Kidney (tissue), 14 donors: Measurements from ENCODE around the gene TLK1. TPM values are rescaled to one million over a fixed set of nuclear protein-coding genes. Genes with fewer than 3 reads are reported as not detected.

ENCODE experiments used
- DNase-seq, 5 donors: peaks; one replicate each; pipeline ENCODE4 v3.0.0-alpha.2; 2013 to 2020
- FAIRE-seq: peaks from 2 replicates; lab custom pipeline; 2012; peaks lifted over from hg19 to GRCh38; lab: Jason Lieb, UNC
- H3K27ac ChIP-seq, 2 donors: one replicate each; pipeline ENCODE4 v1.7.0; 2013; ENCODE audit warnings: low read depth in 2 of 2, low read length in 2 of 2, inconsistent platforms in 1 of 2
- H3K27me3 ChIP-seq: one replicate; pipeline ENCODE4 v1.7.1; 2013; ENCODE audit warnings: low read length, inconsistent platforms; ENCODE audit not compliant: control insufficient read depth, insufficient read depth
- H3K36me3 ChIP-seq, 3 donors: one replicate each; pipeline versions ENCODE4 v1.7.0 to v1.7.1; 2013; ENCODE audit warnings: low read length in 3 of 3, control low read depth in 1 of 3, inconsistent platforms in 1 of 3; ENCODE audit not compliant: insufficient read depth in 3 of 3, control insufficient read depth in 2 of 3
- H3K4me1 ChIP-seq, 3 donors: one replicate each; pipeline versions ENCODE4 v1.7.0 to v1.7.1; 2013; ENCODE audit warnings: low read length in 3 of 3, inconsistent platforms in 1 of 3, low read depth in 1 of 3; ENCODE audit not compliant: control insufficient read depth in 2 of 3, insufficient read depth in 2 of 3
- H3K4me3 ChIP-seq, 3 donors: one replicate each; pipeline versions ENCODE4 v1.7.0 to v1.8.1; 2013; ENCODE audit warnings: low read length in 3 of 3, control low read depth in 1 of 3, inconsistent platforms in 1 of 3
- H3K9ac ChIP-seq, 3 donors: one replicate each; pipeline versions ENCODE4 v1.7.0 to v1.7.1; 2013; ENCODE audit warnings: low read length in 3 of 3, control low read depth in 1 of 3, inconsistent platforms in 1 of 3
- H3K9me3 ChIP-seq, 3 donors: one replicate each; pipeline versions ENCODE4 v1.7.0 to v1.7.1; 2013; ENCODE audit warnings: low read length in 3 of 3, control low read depth in 1 of 3, inconsistent platforms in 1 of 3; ENCODE audit not compliant: control insufficient read depth in 2 of 3, insufficient read depth in 1 of 3
- CTCF ChIP-seq: IDR thresholded peaks from 3 replicates; pipeline ENCODE4 v1.5.1; 2012; ENCODE audit warnings: mild to moderate bottlenecking, moderate library complexity, borderline replicate concordance; ENCODE audit not compliant: insufficient read depth; ENCODE audit errors: extremely low read depth
- intact Hi-C: fragments of 100-400 bp; cut with DNase I; formaldehyde crosslinking; loops from one replicate; pipeline ENCODE4 v1.11.1; 2022
- polyA plus RNA-seq: library from polyadenylated mRNA; stranded (reverse); fragments of 350-450 nt; fragmentation: Illumina TruSeq; extraction: RNeasy Lipid Tissue Mini Kit (QIAGEN cat#74804); gene quantifications from one replicate; pipeline ENCODE4 v1.2.3, GENCODE V29; 2014; ENCODE audit warnings: low read depth, low replicate concordance; ENCODE audit not compliant: insufficient read depth
- total RNA-seq: library from RNA; stranded (reverse); fragmentation: NEBNext Ultra II Directional; extraction: Animal tissue kit (Norgen Biotek cat#: 25700); gene quantifications from one replicate; pipeline ENCODE4 v1.2.1, GENCODE V29; 2021
- donor health status: control.
- donor health status: control.
- donor health status: control.
- donor health status: control.
- donor health status: control.
- donor health status: DM: yes; HTN: yes; CAD: no.
- donor health status: Normal renal cell carcinoma (clear cell type).

TLK1 gene
- total and polyA plus RNA-seq, 2 donors from 2014 or later, result 12.3 to 80.3 TPM

- intact Hi-C loops, result no loop called here
- Histone ChIP-seq H3K27me3 (no peaks in the 10 kb centered on the region), H3K4me1 (peaks cover 0 to 2% (median 2%) of the 10 kb centered on the region in 3 donors), H3K27ac (no peak overlapping the region), H3K4me3 (no peak overlapping the region), H3K9ac (no peak overlapping the region), H3K36me3 (no peaks in the 10 kb centered on the region), H3K9me3 (no peaks in the 10 kb centered on the region)
- TF ChIP-seq CTCF, result no peak
- FAIRE-seq, result no peak
- no peak for DNase-seq
Observed at GRCh38 chr2:171087547-171087946, 73.1 kb downstream of the TLK1 start.

GRCh38 chr2:171086352-171087290, 74.1 kb downstream of the TLK1 start:
- Histone ChIP-seq H3K27me3 (no peaks in the 10 kb centered on the region), H3K4me3 (peak overlapping the region in 1 of 3 donors; percentile 44), H3K27ac (no peak overlapping the region), H3K4me1 (peaks cover 0 to 2% (median 2%) of the 10 kb centered on the region in 3 donors), H3K36me3 (no peaks in the 10 kb centered on the region), H3K9me3 (no peaks in the 10 kb centered on the region), H3K9ac (no peak overlapping the region)
- FAIRE-seq (no peak), DNase-seq (peak in 3 of 5 donors; percentile 43 to 83 (median 62))
- TF ChIP-seq CTCF, result peak; percentile 54
- intact Hi-C loops, result no loop called here

- TF ChIP-seq CTCF, result no peak
- intact Hi-C loops, result no loop called here
- peaks cover 0 to 2% (median 2%) of the 10 kb centered on the region in 3 donors for H3K4me1 ChIP-seq
- H3K4me3 ChIP-seq, result no peak overlapping the region
- H3K9me3 ChIP-seq, result no peaks in the 10 kb centered on the region
- no peak overlapping the region for H3K9ac ChIP-seq
- H3K36me3 ChIP-seq, result peaks cover 0 to 1% (median 0%) of the 10 kb centered on the region in 3 donors
- H3K27me3 ChIP-seq, result no peaks in the 10 kb centered on the region
- H3K27ac ChIP-seq, result no peak overlapping the region
- FAIRE-seq (peak; percentile 29), DNase-seq (peak in 2 of 5 donors; percentile 14 to 19)
Observed at GRCh38 chr2:171084128-171084527, 76.6 kb downstream of the TLK1 start.
